H9 (cell line): ENCODE data around the gene CDK5. TPM values are rescaled to one million over a fixed set of nuclear protein-coding genes. Genes with fewer than 3 reads are reported as not detected.

Experiments
- DNase-seq: peaks from one replicate; pipeline ENCODE4 v3.0.0-alpha.2; 2017
- H2AFZ ChIP-seq: one replicate; pipeline ENCODE4 v1.6.1; 2013; ENCODE audit warnings: mild to moderate bottlenecking, low read length, control low read depth, moderate library complexity
- H2AK5ac ChIP-seq: 2 replicates; pipeline ENCODE4 v1.6.1; 2013; ENCODE audit warnings: low read length, control low read depth, mixed read lengths; ENCODE audit not compliant: insufficient read length
- H2BK120ac ChIP-seq: one replicate; pipeline ENCODE4 v1.6.1; 2013; ENCODE audit warnings: low read depth, mild to moderate bottlenecking, low read length, control low read depth, inconsistent platforms; ENCODE audit not compliant: poor library complexity, severe bottlenecking
- H2BK12ac ChIP-seq: 2 replicates; pipeline ENCODE4 v1.6.1; 2013; ENCODE audit warnings: low read length, control low read depth, mixed read lengths, low read depth; ENCODE audit not compliant: insufficient read length
- H2BK15ac ChIP-seq: 2 replicates; pipeline ENCODE4 v1.6.1; 2013; ENCODE audit warnings: low read depth, low read length, control low read depth
- H2BK20ac ChIP-seq: one replicate; pipeline ENCODE4 v1.6.1; 2013; ENCODE audit warnings: low read depth, mild to moderate bottlenecking, low read length, control low read depth, inconsistent platforms; ENCODE audit not compliant: poor library complexity, severe bottlenecking
- H2BK5ac ChIP-seq: 2 replicates; pipeline ENCODE4 v1.6.1; 2013; ENCODE audit warnings: low read length, control low read depth, mixed read lengths; ENCODE audit not compliant: insufficient read length
- H3K14ac ChIP-seq: 2 replicates; pipeline ENCODE4 v1.6.1; 2013; ENCODE audit warnings: low read length, control low read depth; ENCODE audit not compliant: insufficient read depth
- H3K18ac ChIP-seq: 2 replicates; pipeline ENCODE4 v1.6.1; 2013; ENCODE audit warnings: low read depth, mild to moderate bottlenecking, mixed read lengths, low read length, control low read depth; ENCODE audit not compliant: insufficient read length
- H3K23ac ChIP-seq: 2 replicates; pipeline ENCODE4 v1.6.1; 2013; ENCODE audit warnings: low read length, control low read depth, mixed read lengths, low read depth; ENCODE audit not compliant: insufficient read length
- H3K23me2 ChIP-seq: 2 replicates; pipeline ENCODE4 v1.6.1; 2013; ENCODE audit warnings: low read depth, mild to moderate bottlenecking, mixed read lengths, low read length, control low read depth; ENCODE audit not compliant: insufficient read length, poor library complexity, severe bottlenecking
- H3K27ac ChIP-seq: 2 replicates; pipeline ENCODE4 v1.5.1; 2013; ENCODE audit warnings: low read length, control low read depth, mixed read lengths, low read depth; ENCODE audit not compliant: insufficient read length
- H3K27me3 ChIP-seq: 2 replicates; pipeline ENCODE4 v1.6.1; 2013; ENCODE audit warnings: low read length, control low read depth, inconsistent platforms; ENCODE audit not compliant: insufficient read depth
- H3K4ac ChIP-seq: 2 replicates; pipeline ENCODE4 v1.6.1; 2013; ENCODE audit warnings: low read depth, mild to moderate bottlenecking, control low read depth, inconsistent platforms, low read length, moderate library complexity
- H3K4me1 ChIP-seq: 2 replicates; pipeline ENCODE4 v1.6.1; 2013; ENCODE audit warnings: low read length, control low read depth, inconsistent platforms; ENCODE audit not compliant: insufficient read depth
- H3K4me2 ChIP-seq: 2 replicates; pipeline ENCODE4 v1.6.1; 2013; ENCODE audit warnings: low read length, control low read depth, mixed read lengths; ENCODE audit not compliant: insufficient read length, insufficient read depth
- H3K56ac ChIP-seq: 2 replicates; pipeline ENCODE4 v1.6.1; 2013; ENCODE audit warnings: low read depth, mild to moderate bottlenecking, mixed read lengths, low read length, control low read depth; ENCODE audit not compliant: insufficient read length
- H3K79me1 ChIP-seq: 2 replicates; pipeline ENCODE4 v1.6.1; 2013; ENCODE audit warnings: low read depth, mild to moderate bottlenecking, moderate library complexity, low read length, control low read depth, inconsistent platforms; ENCODE audit not compliant: insufficient read depth, poor library complexity, severe bottlenecking
- H3K79me2 ChIP-seq: 2 replicates; pipeline ENCODE4 v1.6.1; 2013; ENCODE audit warnings: low read length, control low read depth, inconsistent platforms; ENCODE audit not compliant: insufficient read depth
- H3K9ac ChIP-seq: 2 replicates; pipeline ENCODE4 v1.6.1; 2013; ENCODE audit warnings: low read length, control low read depth, mixed read lengths; ENCODE audit not compliant: insufficient read length; ENCODE audit errors: extremely low read depth
- H3K9me3 ChIP-seq: one replicate; pipeline ENCODE4 v1.6.1; 2013; ENCODE audit warnings: low read depth, low read length, inconsistent platforms; ENCODE audit not compliant: control insufficient read depth
- H3T11ph ChIP-seq: one replicate; pipeline ENCODE4 v1.6.1; 2013; ENCODE audit warnings: mild to moderate bottlenecking, low read length, control low read depth, inconsistent platforms
- H4K20me1 ChIP-seq: one replicate; pipeline ENCODE4 v1.6.1; 2013; ENCODE audit not compliant: control insufficient read depth, insufficient read length, insufficient read depth
- H4K5ac ChIP-seq: 2 replicates; pipeline ENCODE4 v1.6.1; 2013; ENCODE audit warnings: low read depth, mild to moderate bottlenecking, mixed read lengths, low read length, control low read depth; ENCODE audit not compliant: insufficient read length
- H4K8ac ChIP-seq: replicated peaks from 2 replicates; pipeline ENCODE4 v1.6.1; 2013; ENCODE audit warnings: low read length, control low read depth, mixed read lengths, low read depth; ENCODE audit not compliant: insufficient read length
- H4K91ac ChIP-seq: 2 replicates; pipeline ENCODE4 v1.6.1; 2013; ENCODE audit warnings: low read depth, mild to moderate bottlenecking, moderate library complexity, mixed read lengths, low read length, control low read depth; ENCODE audit not compliant: insufficient read length
- H3K27ac Mint-ChIP-seq, 3 experiments: 2 replicates in 2 of 3; 3 replicates in 1 of 3; pipeline ENCODE4 v1.8.0; 2020 to 2021; ENCODE audit warnings: mixed read lengths in 3 of 3, mild to moderate bottlenecking in 1 of 3, moderate library complexity in 1 of 3
- H3K27me3 Mint-ChIP-seq: 2 replicates; pipeline ENCODE4 v1.8.0; 2021; ENCODE audit warnings: low read depth, mild to moderate bottlenecking, moderate library complexity, mixed read lengths
- H3K36me3 Mint-ChIP-seq, 3 experiments: 2 replicates in 2 of 3; 3 replicates in 1 of 3; pipeline ENCODE4 v1.8.0; 2020 to 2021; ENCODE audit warnings: low read depth in 3 of 3, mixed read lengths in 3 of 3; ENCODE audit not compliant: insufficient read depth in 1 of 3
- H3K4me1 Mint-ChIP-seq, 2 experiments: 2 replicates each; pipeline ENCODE4 v1.8.0; 2020; ENCODE audit warnings: mixed read lengths in 2 of 2
- H3K4me3 Mint-ChIP-seq, 2 experiments: 2 replicates in 1 of 2; 3 replicates in 1 of 2; pipeline ENCODE4 v1.8.0; 2020 to 2021; ENCODE audit warnings: mild to moderate bottlenecking in 2 of 2, mixed read lengths in 2 of 2, moderate library complexity in 1 of 2
- H3K9me3 Mint-ChIP-seq, 2 experiments: 2 replicates in 1 of 2; 3 replicates in 1 of 2; pipeline ENCODE4 v1.8.0; 2020; ENCODE audit warnings: mild to moderate bottlenecking in 2 of 2, mixed read lengths in 2 of 2, moderate library complexity in 1 of 2
- CTCF ChIP-seq: fragments of 200-600 bp; sonication (generic); conservative IDR thresholded peaks from 3 replicates; pipeline ENCODE4 v1.8.0; 2021; ENCODE audit warnings: antibody characterized with exemption, mild to moderate bottlenecking
- WGBS: extraction: QIAGEN DNeasy Blood & Tissue Kit; methylation state at CpG from one replicate; pipeline ENCODE4 v1.1.7; 2013; ENCODE audit warnings: missing lambda C conversion rate, low lambda C conversion rate, mixed read lengths; ENCODE audit not compliant: insufficient read length; ENCODE audit errors: extremely low coverage; 5-methylcytosine and 5-hydroxymethylcytosine counted together
- total RNA-seq: library from RNA; stranded (reverse); gene quantifications from 2 replicates; pipeline ENCODE4 v1.2.1, GENCODE V29; 2021

Gene CDK5
- total RNA-seq, 1 experiment from 2014 or later: 19.9 TPM

- Histone ChIP-seq H3K27ac (no peak overlapping the region), H3K79me2 (no peaks in the 10 kb centered on the region), H2BK20ac (no peak overlapping the region), H3K9me3 (no peaks in the 10 kb centered on the region), H4K5ac (no peak overlapping the region), H3K23ac (no peak overlapping the region), H2BK5ac (no peak overlapping the region), H3T11ph (no peak overlapping the region), H2BK15ac (no peak overlapping the region), H2AK5ac (no peak overlapping the region), H3K4ac (no peak overlapping the region), H3K79me1 (no peaks in the 10 kb centered on the region), H3K56ac (no peak overlapping the region), H4K20me1 (no peaks in the 10 kb centered on the region), H3K9ac (no peak overlapping the region), H3K14ac (no peak overlapping the region), H3K4me1 (peaks cover 5% of the 10 kb centered on the region; the same call in 1 of the 2 replicates), H3K4me2 (no peak overlapping the region), H3K18ac (no peak overlapping the region), H2BK120ac (no peak overlapping the region), H4K8ac (no peak overlapping the region), H3K27me3 (no peaks in the 10 kb centered on the region), H3K23me2 (peaks cover 19% of the 10 kb centered on the region), H2BK12ac (no peak overlapping the region), H4K91ac (no peak overlapping the region), H2AFZ (no peak overlapping the region)
- Mint-ChIP-seq H3K36me3 (peaks cover 28 to 50% (median 45%) of the 10 kb centered on the region in 3 experiments; a peak in 6 of 7 replicates), H3K4me3 (no peak overlapping the region), H3K4me1 (peaks cover 28 to 34% of the 10 kb centered on the region in 2 experiments), H3K27me3 (no peaks in the 10 kb centered on the region), H3K9me3 (no peaks in the 10 kb centered on the region; a peak in 2 of 5 replicates), H3K27ac (no peak overlapping the region)
- DNase-seq: no peak
- no peak for TF ChIP-seq CTCF
- WGBS: no CpG with 5 or more reads among the region's 6 CpGs
Observed at GRCh38 chr7:151064993-151065392, 7.3 kb upstream of the CDK5 start.
